ENCODE measurements around the gene ZNF280A. TPM values are rescaled to one million over a fixed set of nuclear protein-coding genes. Genes with fewer than 3 reads are reported as not detected.

The ZNF280A gene
- total and polyA plus RNA-seq, 2 donors (not counting 3 experiments of a cell fraction or from before 2014, with no cell fraction given): 0.15 TPM; not detected in 1

DNA sequence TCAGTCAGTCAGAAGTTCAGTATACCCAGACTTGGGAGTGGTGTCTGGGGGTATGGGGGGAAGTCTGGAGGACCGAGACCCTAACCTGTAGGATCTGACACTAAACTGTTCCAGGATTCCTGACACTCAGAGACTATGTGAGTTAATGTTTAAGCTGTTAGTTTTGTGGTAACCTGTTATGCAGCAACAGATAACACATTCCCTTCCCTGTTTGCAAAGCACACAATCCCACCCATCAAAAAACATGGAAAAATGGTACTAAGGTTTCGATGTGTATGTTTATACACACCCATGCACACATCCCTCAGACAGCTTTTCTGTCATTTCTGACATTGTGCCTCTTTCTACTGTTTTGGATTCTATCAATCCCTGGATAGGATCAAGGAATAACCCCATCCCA is 39.1 kb downstream of the ZNF280A start:
- Histone ChIP-seq H3K27me3 (ENCODE audit: control insufficient read depth in 2 of 2, insufficient read depth in 2 of 2, low read length in 2 of 2) (no peaks in the 10 kb centered on the region), H4K20me1 (replicated peaks; ENCODE audit: control insufficient read depth, extremely low read depth, insufficient read depth, low read length) (no peaks in the 10 kb centered on the region), H3K4me3 (replicated peaks in 1 of 3; ENCODE audit: insufficient read depth in 1 of 3, low read depth in 1 of 3, low read length in 3 of 3) (no peak overlapping the region), H3K9ac (replicated peaks; ENCODE audit: extremely low read depth, insufficient read depth, low read length) (no peak overlapping the region), H3K9me1 (replicated peaks; ENCODE audit: control insufficient read depth, extremely low read depth, insufficient read depth, low read length) (no peaks in the 10 kb centered on the region), H3K36me3 (ENCODE audit: control insufficient read depth in 2 of 2, extremely low read depth in 1 of 2, insufficient read depth in 2 of 2, low read length in 2 of 2) (no peaks in the 10 kb centered on the region), H2AFZ (ENCODE audit: low read depth, low read length) (no peak overlapping the region), H3K4me2 (ENCODE audit: insufficient read depth, low read length) (no peak overlapping the region), H3K79me2 (ENCODE audit: control insufficient read depth, insufficient read depth, low read length) (no peaks in the 10 kb centered on the region), H3K27ac (ENCODE audit: insufficient read depth, low read depth, low read length) (no peak overlapping the region), H3K4me1 (ENCODE audit: control insufficient read depth, extremely low read depth, insufficient read depth, low read length) (no peaks in the 10 kb centered on the region), H3K9me3 (replicated peaks; ENCODE audit: control insufficient read depth, insufficient read depth, low read length) (no peaks in the 10 kb centered on the region)
- intact Hi-C loops (cut with micrococcal nuclease): no loop called here
- CTCF ChIA-PET: interaction anchor here (0.7 to 1.8 kb wide), 5 partner anchors 17 to 96 kb away, joined by 3 to 4 read pairs (median 3); partner anchors contain the start of gene ZNF280B
- no peak for FAIRE-seq
- dilution Hi-C loops (cut with MboI; ENCODE audit: extremely low pct_ligation_motif_present, low sequenced_read_pairs): no loop called here
- DNase-seq (ENCODE audit: low read depth, low spot score): no peak
- TF ChIP-seq POLR2A (IDR thresholded peaks at IDR 0.05; ENCODE audit: low read depth, low read length) (no peak), EZH2 (IDR thresholded peaks at IDR 0.05; ENCODE audit: borderline replicate concordance, low read depth, low read length, severe bottlenecking) (no peak), MYC (IDR thresholded peaks at IDR 0.05; ENCODE audit: low read depth, low read length) (no peak), JUN (IDR thresholded peaks at IDR 0.05; ENCODE audit: borderline replicate concordance, insufficient read depth, insufficient read length, low read depth) (no peak), GATA2 (IDR thresholded peaks at IDR 0.05; ENCODE audit: insufficient read depth, insufficient read length, low read depth, low read length) (no peak), POLR2AphosphoS5 (IDR thresholded peaks at IDR 0.05; ENCODE audit: insufficient read depth, low read depth, low read length) (no peak), FOS (IDR thresholded peaks at IDR 0.05; ENCODE audit: borderline replicate concordance, insufficient read depth, low read length) (no peak)
- TF ChIP-seq, protein P1, sequence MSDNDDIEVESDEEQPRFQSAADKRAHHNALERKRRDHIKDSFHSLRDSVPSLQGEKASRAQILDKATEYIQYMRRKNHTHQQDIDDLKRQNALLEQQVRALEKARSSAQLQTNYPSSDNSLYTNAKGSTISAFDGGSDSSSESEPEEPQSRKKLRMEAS (IDR thresholded peaks at IDR 0.05; ENCODE audit: insufficient read depth, insufficient read length): no peak
- TF ChIP-seq, protein P2, sequence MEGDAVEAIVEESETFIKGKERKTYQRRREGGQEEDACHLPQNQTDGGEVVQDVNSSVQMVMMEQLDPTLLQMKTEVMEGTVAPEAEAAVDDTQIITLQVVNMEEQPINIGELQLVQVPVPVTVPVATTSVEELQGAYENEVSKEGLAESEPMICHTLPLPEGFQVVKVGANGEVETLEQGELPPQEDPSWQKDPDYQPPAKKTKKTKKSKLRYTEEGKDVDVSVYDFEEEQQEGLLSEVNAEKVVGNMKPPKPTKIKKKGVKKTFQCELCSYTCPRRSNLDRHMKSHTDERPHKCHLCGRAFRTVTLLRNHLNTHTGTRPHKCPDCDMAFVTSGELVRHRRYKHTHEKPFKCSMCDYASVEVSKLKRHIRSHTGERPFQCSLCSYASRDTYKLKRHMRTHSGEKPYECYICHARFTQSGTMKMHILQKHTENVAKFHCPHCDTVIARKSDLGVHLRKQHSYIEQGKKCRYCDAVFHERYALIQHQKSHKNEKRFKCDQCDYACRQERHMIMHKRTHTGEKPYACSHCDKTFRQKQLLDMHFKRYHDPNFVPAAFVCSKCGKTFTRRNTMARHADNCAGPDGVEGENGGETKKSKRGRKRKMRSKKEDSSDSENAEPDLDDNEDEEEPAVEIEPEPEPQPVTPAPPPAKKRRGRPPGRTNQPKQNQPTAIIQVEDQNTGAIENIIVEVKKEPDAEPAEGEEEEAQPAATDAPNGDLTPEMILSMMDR (IDR thresholded peaks at IDR 0.05; ENCODE audit: extremely low read depth in 1 of 2, insufficient read depth in 1 of 2, low read depth in 1 of 2, low read length in 2 of 2): no peak
- no TSS peak for BruUV-seq (replicated peaks)
- POLR2A ChIA-PET: no interaction called here
